Keratinocyte (primary cell): ENCODE data around the gene ZDHHC22.

Source experiments
- CTCF ChIP-seq, 3 experiments: IDR thresholded peaks in 1 of 3; conservative IDR thresholded peaks in 1 of 3; optimal IDR thresholded peaks in 1 of 3; 2 replicates in 2 of 3; 3 replicates in 1 of 3; pipeline versions ENCODE3 to v1.5.1; 2011; ENCODE audit warnings: low read length in 3 of 3, mild to moderate bottlenecking in 3 of 3, moderate library complexity in 2 of 3, control low read depth in 1 of 3, inconsistent platforms in 1 of 3; ENCODE audit not compliant: insufficient read depth in 2 of 3; ENCODE audit errors: extremely low read depth in 1 of 3
- EZH2 ChIP-seq: IDR thresholded peaks from one replicate; pipeline ENCODE4 v1.6.1; 2012; ENCODE audit warnings: inconsistent platforms, mild to moderate bottlenecking, low read length, moderate library complexity

DNA sequence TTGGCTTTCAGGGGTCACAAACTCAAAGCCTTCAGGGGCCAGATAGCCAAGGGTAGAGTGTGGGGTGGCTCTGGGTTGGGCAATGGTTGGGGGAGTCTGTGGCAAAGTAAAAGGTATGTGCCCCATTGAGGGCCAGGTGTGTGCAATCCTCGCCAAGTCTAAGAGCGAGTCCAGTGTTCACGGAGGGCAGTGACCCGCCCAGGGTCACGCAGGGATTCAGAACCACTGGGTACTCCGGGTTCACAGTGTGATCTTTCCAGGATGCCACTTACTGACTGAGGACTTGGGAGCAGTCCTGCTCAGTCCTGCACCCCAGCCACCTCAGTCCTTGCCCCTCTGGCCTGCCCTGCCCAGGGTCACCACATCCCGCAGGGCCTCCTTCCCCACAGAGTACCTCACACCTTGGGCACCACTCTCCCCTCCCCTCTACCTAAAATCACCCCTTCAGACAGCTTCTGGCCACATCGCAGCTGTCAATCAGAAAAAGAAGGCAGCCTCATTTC is 15.7 kb downstream of the ZDHHC22 start:
- no peak for TF ChIP-seq CTCF (optimal IDR thresholded peaks at IDR 0.05 in 1 of 3, IDR thresholded peaks at IDR 0.05 in 1 of 3, conservative IDR thresholded peaks at IDR 0.05 in 1 of 3; ENCODE audit: extremely low read depth in 1 of 3, insufficient read depth in 2 of 3, low read length in 3 of 3)
- TF ChIP-seq EZH2: no peak
